WI38 (cell line): Measurements from ENCODE around the gene PCDH12.

Experiments
- H3K4me3 ChIP-seq: 2 replicates; pipeline ENCODE4 v1.5.1; 2011; ENCODE audit warnings: low read depth, mild to moderate bottlenecking, control low read depth, low read length
- TF ChIP-seq, protein P1 (sequence below): IDR thresholded peaks from 2 replicates; pipeline ENCODE4 v1.5.1; 2012; ENCODE audit warnings: low read depth, mild to moderate bottlenecking, control low read depth, low read length

PCDH12 gene

GRCh38 chr5:141914797-141915196 lies 43.2 kb downstream of the PCDH12 start:
- TF ChIP-seq, protein P1, sequence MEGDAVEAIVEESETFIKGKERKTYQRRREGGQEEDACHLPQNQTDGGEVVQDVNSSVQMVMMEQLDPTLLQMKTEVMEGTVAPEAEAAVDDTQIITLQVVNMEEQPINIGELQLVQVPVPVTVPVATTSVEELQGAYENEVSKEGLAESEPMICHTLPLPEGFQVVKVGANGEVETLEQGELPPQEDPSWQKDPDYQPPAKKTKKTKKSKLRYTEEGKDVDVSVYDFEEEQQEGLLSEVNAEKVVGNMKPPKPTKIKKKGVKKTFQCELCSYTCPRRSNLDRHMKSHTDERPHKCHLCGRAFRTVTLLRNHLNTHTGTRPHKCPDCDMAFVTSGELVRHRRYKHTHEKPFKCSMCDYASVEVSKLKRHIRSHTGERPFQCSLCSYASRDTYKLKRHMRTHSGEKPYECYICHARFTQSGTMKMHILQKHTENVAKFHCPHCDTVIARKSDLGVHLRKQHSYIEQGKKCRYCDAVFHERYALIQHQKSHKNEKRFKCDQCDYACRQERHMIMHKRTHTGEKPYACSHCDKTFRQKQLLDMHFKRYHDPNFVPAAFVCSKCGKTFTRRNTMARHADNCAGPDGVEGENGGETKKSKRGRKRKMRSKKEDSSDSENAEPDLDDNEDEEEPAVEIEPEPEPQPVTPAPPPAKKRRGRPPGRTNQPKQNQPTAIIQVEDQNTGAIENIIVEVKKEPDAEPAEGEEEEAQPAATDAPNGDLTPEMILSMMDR, result no peak
- H3K4me3 ChIP-seq, result no peak overlapping the region

DNA sequence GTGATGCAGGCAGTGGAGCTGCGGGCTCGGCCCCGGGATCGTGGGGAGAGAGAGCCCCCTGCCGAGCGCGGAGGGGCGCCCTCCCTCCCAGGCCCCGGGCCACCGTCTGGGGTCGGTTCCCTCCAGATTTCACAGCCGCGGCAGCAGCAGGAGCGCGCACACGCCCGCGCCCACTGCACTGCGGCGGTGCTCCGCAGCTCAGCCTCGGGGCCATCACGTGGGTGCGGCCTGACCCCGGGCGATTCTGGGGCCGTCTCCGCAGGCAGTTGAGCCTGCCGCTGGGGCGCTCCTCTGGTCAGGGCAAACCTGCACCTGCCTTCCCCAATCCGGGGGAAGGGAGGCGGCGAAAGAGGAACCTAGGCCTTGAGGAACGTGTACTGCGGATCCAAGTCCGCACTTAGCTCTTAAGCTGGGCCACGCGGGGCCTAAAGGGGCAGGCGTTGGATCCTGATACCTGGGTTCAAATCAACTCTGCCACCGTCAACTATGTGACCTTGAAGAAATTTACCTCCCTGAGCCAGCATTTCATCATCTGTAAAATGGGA lies 43.7 kb downstream of the PCDH12 start:
- TF ChIP-seq, protein P1, result no peak
- H3K4me3 ChIP-seq, result peak overlapping the region; percentile 34

DNA sequence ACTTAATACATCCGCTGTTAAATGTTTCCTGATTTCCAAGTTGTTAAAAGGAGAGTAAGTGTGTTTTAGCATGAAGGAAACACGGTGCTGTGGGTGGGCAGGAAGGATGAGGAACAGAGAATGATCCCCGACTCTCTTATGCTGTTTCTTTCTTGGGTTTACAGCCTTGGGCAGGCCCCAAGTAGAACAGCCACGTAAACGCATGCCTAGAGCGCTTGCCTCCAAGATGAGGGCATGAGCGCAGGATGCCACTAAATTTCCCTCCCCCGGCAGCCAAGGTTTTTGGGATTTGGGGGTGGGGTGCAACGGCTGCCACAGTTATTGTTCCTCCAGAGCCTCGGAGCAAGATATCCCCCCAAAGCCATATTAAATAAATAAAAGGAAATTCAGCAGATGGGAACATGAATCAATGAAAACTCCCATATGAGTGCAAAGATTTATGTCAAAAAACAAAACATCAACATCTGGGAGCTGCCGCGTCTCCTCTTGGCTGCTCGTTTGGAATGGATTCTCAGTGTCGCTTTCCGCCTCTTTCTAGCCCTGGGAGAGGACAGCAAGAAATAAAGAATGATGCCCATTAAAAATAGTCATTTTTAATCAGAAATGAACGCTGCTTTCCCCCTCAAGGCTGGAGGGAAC lies 44.3 kb downstream of the PCDH12 start:
- TF ChIP-seq, protein P1, result no peak
- H3K4me3 ChIP-seq, result peak overlapping the region; percentile 34

- TF ChIP-seq, protein P1, result no peak
- H3K4me3 ChIP-seq, result no peak overlapping the region
These were observed 47.7 kb downstream of the PCDH12 start for GRCh38 chr5:141910271-141910673.

DNA sequence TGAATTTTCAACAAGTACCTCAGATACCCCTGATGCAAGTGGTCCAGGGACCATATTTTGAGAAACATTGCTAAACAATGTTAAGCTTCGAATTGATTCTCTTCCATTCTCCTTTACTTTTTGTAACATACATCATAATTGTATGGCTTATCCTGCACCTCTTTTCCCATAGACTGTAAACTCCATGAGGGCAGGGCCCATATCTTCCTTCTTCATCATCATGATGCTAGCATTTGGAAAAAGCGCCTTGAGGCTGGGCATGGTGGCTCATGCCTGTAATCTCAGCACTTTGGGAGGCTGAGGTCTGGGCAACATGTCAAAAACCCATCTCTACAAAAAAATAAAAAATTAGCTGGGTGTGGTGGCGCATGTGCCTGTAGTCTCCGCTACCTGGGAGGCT lies 48.8 kb downstream of the PCDH12 start:
- TF ChIP-seq, protein P1, result no peak
- H3K4me3 ChIP-seq, result no peak overlapping the region

DNA sequence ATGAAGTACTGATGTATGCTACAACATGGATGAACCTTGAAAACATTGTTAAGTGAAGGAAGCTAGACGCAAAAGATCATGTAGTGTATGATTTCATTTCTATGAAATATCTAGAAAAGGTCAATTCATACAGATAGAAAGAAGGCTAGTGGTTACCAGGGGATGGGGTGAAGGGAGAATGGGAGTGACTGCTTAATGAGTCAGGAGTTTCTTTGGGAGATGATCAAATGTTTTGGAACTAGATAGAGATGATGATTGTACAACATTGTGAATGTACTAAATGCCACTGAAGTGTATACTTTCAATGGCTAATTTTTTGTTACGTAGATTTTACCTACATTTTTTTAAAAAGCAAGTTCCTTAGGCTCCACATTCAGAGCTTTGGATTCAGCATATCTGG lies 49.2 kb downstream of the PCDH12 start:
- no peak overlapping the region for H3K4me3 ChIP-seq
- TF ChIP-seq, protein P1, result no peak

- TF ChIP-seq, protein P1, result no peak
- no peak overlapping the region for H3K4me3 ChIP-seq
These were observed 51.0 kb downstream of the PCDH12 start for GRCh38 chr5:141906972-141907371.
